GM20000 (cell line): ENCODE measurements around the gene STK32C.
"Not testable (repeated sequence)": the region's sequence is repeated elsewhere in the genome, so short reads cannot be mapped to it uniquely, and the experiment has no call there.

Source experiments
- DNase-seq: peaks from one replicate; pipeline ENCODE4 v3.0.0; 2012; ENCODE audit warnings: low spot score
- TF ChIP-seq, protein P1 (sequence below): IDR thresholded peaks from 2 replicates; pipeline ENCODE4 v1.5.1; 2012; ENCODE audit warnings: mild to moderate bottlenecking, control low read depth; ENCODE audit errors: extremely low read depth, missing control alignments

STK32C gene

DNA sequence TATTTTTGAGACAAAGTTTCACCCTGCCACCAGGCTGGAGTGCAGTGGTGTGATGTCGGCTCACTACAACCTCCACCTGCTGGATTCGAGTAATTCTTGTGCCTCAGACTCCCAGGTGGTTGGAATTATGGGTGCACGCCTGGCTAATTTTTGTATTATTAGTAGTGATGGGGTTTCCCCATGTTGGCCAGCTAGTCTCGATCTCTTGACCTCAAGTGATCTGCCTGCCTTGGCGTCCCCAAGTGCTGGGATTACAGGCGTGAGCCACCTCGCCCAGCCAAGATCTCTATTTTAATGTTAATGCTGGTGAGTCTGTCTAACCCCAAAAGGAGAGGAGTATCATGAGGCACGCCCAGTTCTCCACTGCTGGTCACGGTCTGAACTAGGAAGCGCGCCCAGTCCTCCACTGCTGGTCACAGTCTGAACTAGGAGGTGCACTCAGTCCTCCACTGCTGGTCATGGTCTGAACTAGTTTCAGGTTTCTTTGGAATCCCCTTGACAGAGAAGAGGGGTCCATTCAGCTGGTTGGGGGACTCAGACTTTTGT, 18.7 kb upstream of the STK32C start:
- no peak for DNase-seq

DNA sequence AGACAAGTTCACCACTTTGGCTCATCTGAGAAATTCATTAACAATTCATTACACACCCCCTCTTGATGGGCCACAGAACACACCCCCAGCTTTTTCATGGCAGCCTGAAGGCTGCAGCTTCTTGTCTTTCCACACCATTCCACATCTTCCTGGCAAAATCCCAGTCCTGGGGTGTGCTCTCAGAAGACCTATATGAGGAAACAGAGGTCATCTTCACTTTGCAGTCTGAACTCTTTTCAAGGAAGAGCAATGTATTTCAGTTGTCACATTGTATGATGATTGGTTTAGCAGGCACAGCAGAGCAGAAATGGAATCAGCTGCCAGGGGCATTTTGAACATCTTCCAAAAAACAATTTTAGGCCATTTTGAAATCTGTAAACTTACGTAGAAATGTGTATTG, 16.4 kb upstream of the STK32C start:
- DNase-seq = no peak
- TF ChIP-seq, protein P1, sequence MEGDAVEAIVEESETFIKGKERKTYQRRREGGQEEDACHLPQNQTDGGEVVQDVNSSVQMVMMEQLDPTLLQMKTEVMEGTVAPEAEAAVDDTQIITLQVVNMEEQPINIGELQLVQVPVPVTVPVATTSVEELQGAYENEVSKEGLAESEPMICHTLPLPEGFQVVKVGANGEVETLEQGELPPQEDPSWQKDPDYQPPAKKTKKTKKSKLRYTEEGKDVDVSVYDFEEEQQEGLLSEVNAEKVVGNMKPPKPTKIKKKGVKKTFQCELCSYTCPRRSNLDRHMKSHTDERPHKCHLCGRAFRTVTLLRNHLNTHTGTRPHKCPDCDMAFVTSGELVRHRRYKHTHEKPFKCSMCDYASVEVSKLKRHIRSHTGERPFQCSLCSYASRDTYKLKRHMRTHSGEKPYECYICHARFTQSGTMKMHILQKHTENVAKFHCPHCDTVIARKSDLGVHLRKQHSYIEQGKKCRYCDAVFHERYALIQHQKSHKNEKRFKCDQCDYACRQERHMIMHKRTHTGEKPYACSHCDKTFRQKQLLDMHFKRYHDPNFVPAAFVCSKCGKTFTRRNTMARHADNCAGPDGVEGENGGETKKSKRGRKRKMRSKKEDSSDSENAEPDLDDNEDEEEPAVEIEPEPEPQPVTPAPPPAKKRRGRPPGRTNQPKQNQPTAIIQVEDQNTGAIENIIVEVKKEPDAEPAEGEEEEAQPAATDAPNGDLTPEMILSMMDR = no peak

More for the DNA sequence above, 18.7 kb upstream of the STK32C start:
- TF ChIP-seq, protein P1 = no peak

DNA sequence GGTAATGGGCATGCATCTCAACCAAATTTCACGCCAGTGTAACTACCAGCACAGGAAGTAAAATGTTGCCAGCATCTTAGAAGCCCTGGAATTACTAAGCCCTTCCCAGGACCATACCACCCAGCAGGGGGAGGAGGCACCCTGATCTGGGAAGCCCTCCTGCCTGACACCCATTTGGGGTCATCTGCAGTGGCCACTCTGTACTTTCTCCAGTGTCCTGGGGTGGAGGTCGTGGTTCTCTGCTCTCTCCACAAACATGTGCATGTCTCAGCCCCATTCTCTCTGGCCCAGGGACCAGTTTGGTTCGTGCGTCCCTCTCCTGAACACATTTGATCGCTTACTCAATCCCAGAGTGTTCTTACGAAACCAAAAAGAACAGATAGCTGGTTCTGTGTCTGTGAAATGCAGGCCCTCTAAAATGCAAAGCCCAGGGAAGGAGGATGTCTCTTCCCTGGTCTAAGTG, 14.9 kb upstream of the STK32C start:
- DNase-seq = no peak
- TF ChIP-seq, protein P1 = no peak

DNA sequence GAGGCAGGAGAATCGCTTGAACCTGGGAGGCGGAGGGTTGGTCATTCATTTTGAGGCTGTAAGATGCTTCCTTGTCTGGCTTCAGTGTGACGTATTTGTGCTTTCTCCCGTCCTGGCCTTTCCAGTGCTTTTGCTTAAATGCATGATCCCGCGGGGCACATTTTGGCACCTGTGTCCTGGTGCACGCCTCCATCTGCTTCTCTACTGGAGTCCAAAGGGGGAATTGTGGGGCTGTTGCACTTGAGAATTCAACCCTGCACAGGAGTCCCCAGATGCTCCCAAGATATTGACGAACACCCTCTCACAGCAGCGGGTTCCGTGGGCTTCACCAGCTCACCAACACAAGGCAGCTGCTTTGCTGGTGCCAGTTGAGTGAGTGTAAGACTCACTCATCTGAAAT, 14.0 kb upstream of the STK32C start:
- TF ChIP-seq, protein P1 = no peak
- DNase-seq = no peak

DNA sequence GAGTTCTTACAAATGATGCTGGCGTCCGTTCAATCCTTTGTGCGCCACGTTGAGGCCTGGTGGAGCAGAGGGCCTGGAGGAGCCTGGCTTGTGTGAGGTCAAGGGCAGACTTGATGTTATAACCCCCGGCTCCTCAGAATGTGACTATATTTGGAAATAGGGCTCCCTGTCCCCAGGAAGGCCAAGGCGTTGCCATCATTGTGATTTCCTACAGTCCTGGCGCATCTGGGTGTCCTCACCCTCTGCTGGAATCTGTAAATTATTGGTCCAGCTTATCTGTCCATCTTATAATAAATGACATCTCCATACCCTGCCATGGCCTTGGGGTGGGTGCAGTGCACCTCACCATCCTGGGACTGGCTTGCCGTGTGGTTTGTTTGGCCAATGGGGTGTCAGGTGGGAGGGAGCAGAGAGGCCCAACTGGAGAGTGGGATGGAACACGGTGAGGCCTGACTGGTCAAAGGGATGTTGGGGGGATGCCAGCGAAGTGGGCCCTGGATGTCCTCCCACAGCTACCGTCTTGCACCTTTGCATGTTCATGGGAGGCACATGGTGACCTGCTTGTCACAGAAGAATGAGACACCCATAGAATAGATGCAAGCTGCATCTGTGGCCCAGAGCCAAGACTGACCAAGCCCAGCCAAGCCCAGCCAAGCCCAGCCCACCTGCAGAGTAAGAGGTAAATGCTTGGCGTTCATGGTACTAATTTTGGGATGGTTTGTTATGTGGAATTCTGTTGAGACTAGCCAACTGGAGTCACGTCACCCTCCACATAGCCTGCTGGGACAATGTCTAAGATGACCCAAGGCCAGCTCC, 13.1 kb upstream of the STK32C start:
- DNase-seq = no peak
- TF ChIP-seq, protein P1 = no peak

DNA sequence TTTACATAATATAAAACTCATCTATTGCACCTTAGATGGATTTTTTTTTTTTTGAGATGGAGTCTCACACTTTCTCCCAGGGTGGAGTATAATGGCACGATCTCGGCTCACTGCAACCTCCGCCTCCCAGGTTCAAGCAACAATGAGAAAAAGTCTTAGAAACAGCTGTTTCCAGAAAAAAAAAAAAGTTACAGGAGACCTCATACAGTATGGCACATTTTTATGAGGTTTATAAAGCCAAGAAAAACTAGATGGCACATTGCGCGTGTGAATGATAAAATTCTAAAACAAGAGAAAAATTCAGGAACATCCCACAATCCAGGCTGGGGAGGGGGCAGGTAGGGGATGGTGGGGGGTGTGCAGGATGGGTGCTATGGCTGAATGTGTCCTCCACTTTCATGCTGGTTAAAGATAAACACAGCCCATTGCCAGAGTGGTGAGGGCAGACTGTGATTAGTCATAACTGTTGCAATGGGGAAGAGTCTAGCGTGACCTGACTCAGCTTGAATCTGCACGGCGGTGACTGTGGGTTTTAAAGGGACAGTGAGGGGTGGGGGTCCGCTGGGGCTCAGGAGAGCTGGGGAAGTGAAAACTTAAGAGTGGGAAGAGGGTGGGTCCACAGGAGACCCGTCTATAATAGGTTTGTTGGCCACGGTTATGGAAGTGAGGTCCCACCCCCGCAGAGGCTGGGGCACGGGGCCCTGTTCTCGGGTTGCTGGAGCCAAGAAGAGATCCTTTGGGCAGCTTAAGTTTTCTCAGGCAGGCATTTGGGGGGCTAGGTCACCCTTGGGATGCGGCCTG, 12.3 kb upstream of the STK32C start:
- DNase-seq = peak; percentile 84
- TF ChIP-seq, protein P1 = no peak

DNA sequence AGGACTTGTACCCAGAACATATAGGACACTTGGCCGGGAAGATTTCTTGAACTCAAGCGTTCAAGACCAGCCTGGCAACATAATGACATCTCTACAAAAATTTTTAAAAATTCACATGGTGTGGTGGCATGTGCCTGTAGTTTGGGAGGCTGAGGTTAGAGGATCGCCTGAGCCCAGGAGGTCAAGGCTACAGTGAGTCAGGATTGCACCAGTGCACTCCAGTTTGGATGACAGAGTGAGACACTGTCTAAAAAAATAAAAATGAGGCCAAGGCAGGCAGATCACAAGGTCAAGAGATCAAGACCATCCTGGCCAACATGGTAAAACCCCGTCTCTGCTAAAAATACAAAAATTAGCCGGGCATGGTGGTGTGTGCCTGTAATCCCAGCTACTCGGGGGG, 9.7 kb upstream of the STK32C start:
- not testable (repeated sequence) for DNase-seq
